Measurements from ENCODE around the gene PLXNA4.

PLXNA4 gene

DNA sequence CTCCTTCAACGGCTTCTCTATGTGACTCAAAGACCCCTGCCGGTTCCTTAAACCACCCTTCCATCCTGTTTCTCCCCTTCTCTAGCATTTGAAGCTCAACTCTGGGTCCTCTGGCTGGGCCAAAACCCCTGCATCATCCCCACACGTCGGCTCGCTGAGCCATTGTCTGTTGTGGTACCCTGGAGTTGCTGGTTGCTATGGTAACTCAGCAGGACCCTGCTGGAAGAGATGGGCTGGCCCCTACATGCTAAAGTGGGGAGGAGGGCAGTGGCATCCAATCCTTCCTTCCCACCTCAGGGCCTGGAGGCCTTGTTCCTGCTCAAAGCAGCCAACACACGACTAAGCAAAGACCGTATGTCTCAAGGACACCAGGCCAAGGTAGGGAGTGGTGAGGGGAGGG lies 452.5 kb downstream of the PLXNA4 start:
- Histone ChIP-seq H3K4me1 (ENCODE audit: control insufficient read depth, insufficient read depth, low read length) (no peaks in the 10 kb centered on the region), H3K4me3 (ENCODE audit: low read depth, low read length) (no peak overlapping the region), H3K9ac (ENCODE audit: low read depth, low read length) (no peak overlapping the region), H3K27me3 (ENCODE audit: control insufficient read depth, insufficient read depth, low read length) (no peaks in the 10 kb centered on the region), H3K9me3 (ENCODE audit: control insufficient read depth, insufficient read depth, low read length) (no peaks in the 10 kb centered on the region), H3K27ac (ENCODE audit: low read depth, low read length) (no peak overlapping the region), H3K36me3 (ENCODE audit: control insufficient read depth, insufficient read depth, low read length) (no peaks in the 10 kb centered on the region)

DNA sequence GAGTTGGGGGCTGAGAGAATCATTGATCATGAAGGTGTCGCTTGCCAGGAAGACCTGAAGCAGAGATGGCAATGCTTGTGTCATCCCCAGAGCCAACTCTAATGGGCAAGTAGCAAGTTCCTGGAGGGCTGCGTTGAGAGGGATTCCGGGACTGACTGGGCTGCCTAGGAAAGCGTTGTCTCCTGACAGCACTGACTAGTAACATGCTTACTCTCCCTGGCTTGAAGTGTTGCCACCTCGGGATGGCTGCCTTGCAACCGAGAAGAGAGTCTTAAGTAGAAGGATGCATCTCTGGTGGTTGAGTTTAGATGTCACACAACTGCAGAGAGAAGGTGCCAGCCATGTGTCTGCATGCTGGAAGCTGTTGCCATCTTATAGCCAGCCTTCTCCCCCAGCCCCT lies 453.4 kb downstream of the PLXNA4 start:
- Histone ChIP-seq H3K27ac (ENCODE audit: low read depth, low read length) (no peak overlapping the region), H3K9ac (ENCODE audit: low read depth, low read length) (no peak overlapping the region), H3K36me3 (ENCODE audit: control insufficient read depth, insufficient read depth, low read length) (no peaks in the 10 kb centered on the region), H3K4me1 (ENCODE audit: control insufficient read depth, insufficient read depth, low read length) (no peaks in the 10 kb centered on the region), H3K4me3 (ENCODE audit: low read depth, low read length) (no peak overlapping the region), H3K9me3 (ENCODE audit: control insufficient read depth, insufficient read depth, low read length) (no peaks in the 10 kb centered on the region), H3K27me3 (ENCODE audit: control insufficient read depth, insufficient read depth, low read length) (no peaks in the 10 kb centered on the region)

DNA sequence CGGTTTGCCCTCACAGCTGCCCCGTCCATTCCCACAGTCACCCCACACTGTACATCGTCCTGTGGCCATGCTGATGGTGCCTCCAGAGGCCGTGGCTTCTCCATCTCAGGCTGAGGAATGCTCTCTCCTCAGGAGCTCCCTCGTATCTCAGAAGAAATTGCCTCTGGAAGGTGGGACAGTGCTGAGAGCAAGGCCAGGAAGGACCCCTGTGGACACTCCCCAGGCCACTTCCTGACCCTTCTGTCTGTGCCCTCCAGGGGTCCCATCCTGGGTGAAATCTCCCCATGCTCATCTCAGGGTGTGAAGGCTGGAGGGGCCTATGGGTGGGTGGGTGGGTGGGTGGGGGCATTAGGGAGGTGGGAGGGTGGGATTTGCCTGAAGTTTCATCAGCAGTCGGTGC lies 454.3 kb downstream of the PLXNA4 start:
- no peaks in the 10 kb centered on the region for H3K36me3 ChIP-seq (ENCODE audit: control insufficient read depth, insufficient read depth, low read length)
- H3K9ac ChIP-seq (ENCODE audit: low read depth, low read length) = no peak overlapping the region
- H3K27me3 ChIP-seq (ENCODE audit: control insufficient read depth, insufficient read depth, low read length) = no peaks in the 10 kb centered on the region
- H3K9me3 ChIP-seq (ENCODE audit: control insufficient read depth, insufficient read depth, low read length) = no peaks in the 10 kb centered on the region
- H3K27ac ChIP-seq (ENCODE audit: low read depth, low read length) = no peak overlapping the region
- no peak overlapping the region for H3K4me3 ChIP-seq (ENCODE audit: low read depth, low read length)
- no peaks in the 10 kb centered on the region for H3K4me1 ChIP-seq (ENCODE audit: control insufficient read depth, insufficient read depth, low read length)

DNA sequence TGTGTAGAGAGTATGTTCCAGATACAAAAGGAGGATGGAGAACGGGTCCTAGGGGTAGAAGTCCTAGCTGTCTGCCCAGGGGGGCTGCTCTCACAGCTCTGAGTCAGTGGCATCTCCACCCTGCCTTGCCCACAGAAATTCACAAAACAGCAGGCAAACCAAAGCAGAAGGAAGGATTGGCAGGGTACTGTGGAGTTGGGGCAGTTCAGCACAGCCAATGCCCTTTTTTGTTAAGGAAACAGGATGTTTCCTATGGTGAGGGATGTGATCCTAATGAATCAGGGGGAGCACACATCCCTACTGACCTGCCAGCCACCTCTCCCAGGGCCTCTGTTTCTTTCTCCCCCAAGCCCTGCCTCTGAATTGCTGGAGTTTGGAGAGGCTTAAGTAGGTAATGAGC lies 457.6 kb downstream of the PLXNA4 start:
- H3K27me3 ChIP-seq (ENCODE audit: control insufficient read depth, insufficient read depth, low read length) = no peaks in the 10 kb centered on the region
- H3K9me3 ChIP-seq (ENCODE audit: control insufficient read depth, insufficient read depth, low read length) = no peaks in the 10 kb centered on the region
- no peaks in the 10 kb centered on the region for H3K36me3 ChIP-seq (ENCODE audit: control insufficient read depth, insufficient read depth, low read length)
- H3K4me3 ChIP-seq (ENCODE audit: low read depth, low read length) = no peak overlapping the region
- H3K27ac ChIP-seq (ENCODE audit: low read depth, low read length) = no peak overlapping the region
- no peak overlapping the region for H3K9ac ChIP-seq (ENCODE audit: low read depth, low read length)
- H3K4me1 ChIP-seq (ENCODE audit: control insufficient read depth, insufficient read depth, low read length) = no peaks in the 10 kb centered on the region

DNA sequence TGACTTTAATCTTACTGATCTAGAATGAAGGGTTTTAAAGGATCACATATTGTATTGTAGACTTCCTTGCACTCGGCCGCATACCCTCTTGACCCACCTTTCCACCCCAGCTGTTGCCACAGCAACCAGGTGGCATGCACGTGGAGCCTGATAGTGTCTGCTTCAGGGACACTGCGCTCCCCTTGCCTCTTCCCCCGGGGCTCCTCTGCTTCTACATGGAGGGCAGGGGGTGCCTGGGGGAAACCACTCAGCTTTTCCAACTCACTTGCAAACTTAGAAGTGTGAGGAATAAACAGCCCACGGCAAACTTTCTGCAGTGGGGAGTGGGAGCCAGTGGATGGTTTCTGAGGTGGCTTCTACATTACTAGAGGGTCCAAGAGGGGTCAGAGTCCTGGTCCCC lies 458.6 kb downstream of the PLXNA4 start:
- H3K4me1 ChIP-seq (ENCODE audit: control insufficient read depth, insufficient read depth, low read length) = no peaks in the 10 kb centered on the region
- H3K27ac ChIP-seq (ENCODE audit: low read depth, low read length) = no peak overlapping the region
- no peaks in the 10 kb centered on the region for H3K9me3 ChIP-seq (ENCODE audit: control insufficient read depth, insufficient read depth, low read length)
- H3K4me3 ChIP-seq (ENCODE audit: low read depth, low read length) = no peak overlapping the region
- no peaks in the 10 kb centered on the region for H3K27me3 ChIP-seq (ENCODE audit: control insufficient read depth, insufficient read depth, low read length)
- no peaks in the 10 kb centered on the region for H3K36me3 ChIP-seq (ENCODE audit: control insufficient read depth, insufficient read depth, low read length)
- no peak overlapping the region for H3K9ac ChIP-seq (ENCODE audit: low read depth, low read length)

DNA sequence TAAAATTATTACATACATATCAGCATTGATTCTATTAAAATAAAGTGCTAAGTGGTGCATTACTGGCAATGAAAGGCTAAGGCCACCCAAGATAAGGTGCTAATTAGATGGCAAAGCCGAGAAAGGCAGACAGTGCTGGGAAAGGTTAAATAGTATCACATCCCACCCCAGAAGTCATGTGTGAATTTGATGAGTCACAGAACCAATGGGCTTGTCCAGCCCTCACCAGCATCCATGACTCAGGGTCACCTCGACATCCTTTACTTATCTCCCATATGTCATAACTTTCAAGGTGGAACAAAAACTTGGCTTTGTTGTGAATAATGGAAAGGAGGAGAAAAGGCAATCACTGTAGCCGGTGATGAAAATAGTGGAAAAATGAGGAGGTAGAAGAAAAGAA lies 459.1 kb downstream of the PLXNA4 start:
- no peaks in the 10 kb centered on the region for H3K36me3 ChIP-seq (ENCODE audit: control insufficient read depth, insufficient read depth, low read length)
- H3K4me3 ChIP-seq (ENCODE audit: low read depth, low read length) = no peak overlapping the region
- H3K27ac ChIP-seq (ENCODE audit: low read depth, low read length) = no peak overlapping the region
- H3K9ac ChIP-seq (ENCODE audit: low read depth, low read length) = no peak overlapping the region
- no peaks in the 10 kb centered on the region for H3K9me3 ChIP-seq (ENCODE audit: control insufficient read depth, insufficient read depth, low read length)
- no peaks in the 10 kb centered on the region for H3K4me1 ChIP-seq (ENCODE audit: control insufficient read depth, insufficient read depth, low read length)
- H3K27me3 ChIP-seq (ENCODE audit: control insufficient read depth, insufficient read depth, low read length) = no peaks in the 10 kb centered on the region

DNA sequence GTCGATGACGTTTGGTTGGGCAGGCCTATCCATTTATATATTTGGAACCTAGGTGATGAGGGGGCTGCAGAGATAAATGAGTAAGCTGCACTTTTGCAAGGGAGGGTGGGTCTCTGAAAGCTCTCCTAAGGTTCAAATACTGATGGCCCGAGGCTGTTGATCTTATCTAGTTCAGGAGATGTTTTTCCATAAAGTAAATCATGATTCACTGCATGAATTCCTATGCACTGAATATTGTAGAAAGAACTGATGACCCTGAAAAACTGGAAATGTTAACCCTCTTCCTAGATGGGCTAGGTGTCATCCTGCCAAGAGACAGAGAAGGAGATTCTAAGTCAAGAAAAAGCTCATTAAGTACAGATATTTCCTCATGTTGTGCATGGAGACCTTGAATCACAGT lies 459.9 kb downstream of the PLXNA4 start:
- no peaks in the 10 kb centered on the region for H3K27me3 ChIP-seq (ENCODE audit: control insufficient read depth, insufficient read depth, low read length)
- H3K9me3 ChIP-seq (ENCODE audit: control insufficient read depth, insufficient read depth, low read length) = no peaks in the 10 kb centered on the region
- H3K9ac ChIP-seq (ENCODE audit: low read depth, low read length) = no peak overlapping the region
- no peaks in the 10 kb centered on the region for H3K36me3 ChIP-seq (ENCODE audit: control insufficient read depth, insufficient read depth, low read length)
- no peak overlapping the region for H3K27ac ChIP-seq (ENCODE audit: low read depth, low read length)
- H3K4me1 ChIP-seq (ENCODE audit: control insufficient read depth, insufficient read depth, low read length) = no peaks in the 10 kb centered on the region
- no peak overlapping the region for H3K4me3 ChIP-seq (ENCODE audit: low read depth, low read length)

DNA sequence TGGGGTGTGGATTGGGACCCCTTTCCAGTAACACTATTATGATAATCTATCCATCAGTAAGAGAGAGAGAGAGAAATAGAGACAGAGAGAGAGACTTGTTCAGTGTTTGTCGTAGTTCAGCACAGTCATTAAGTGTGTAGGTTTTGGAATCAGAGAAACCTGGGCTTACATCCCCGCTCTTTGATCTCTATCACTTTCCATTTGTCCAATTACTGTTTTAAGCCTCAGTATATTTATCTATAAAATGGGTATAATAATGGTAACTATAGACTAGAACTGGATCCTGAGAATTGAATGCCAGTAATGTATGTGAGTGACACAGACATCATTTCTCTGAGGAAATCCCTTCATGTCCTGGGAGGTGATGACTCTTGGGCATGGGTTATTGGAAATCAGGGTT lies 460.5 kb downstream of the PLXNA4 start:
- H3K27me3 ChIP-seq (ENCODE audit: control insufficient read depth, insufficient read depth, low read length) = no peaks in the 10 kb centered on the region
- H3K4me1 ChIP-seq (ENCODE audit: control insufficient read depth, insufficient read depth, low read length) = no peaks in the 10 kb centered on the region
- H3K27ac ChIP-seq (ENCODE audit: low read depth, low read length) = no peak overlapping the region
- H3K9me3 ChIP-seq (ENCODE audit: control insufficient read depth, insufficient read depth, low read length) = no peaks in the 10 kb centered on the region
- no peak overlapping the region for H3K9ac ChIP-seq (ENCODE audit: low read depth, low read length)
- H3K36me3 ChIP-seq (ENCODE audit: control insufficient read depth, insufficient read depth, low read length) = no peaks in the 10 kb centered on the region
- no peak overlapping the region for H3K4me3 ChIP-seq (ENCODE audit: low read depth, low read length)

DNA sequence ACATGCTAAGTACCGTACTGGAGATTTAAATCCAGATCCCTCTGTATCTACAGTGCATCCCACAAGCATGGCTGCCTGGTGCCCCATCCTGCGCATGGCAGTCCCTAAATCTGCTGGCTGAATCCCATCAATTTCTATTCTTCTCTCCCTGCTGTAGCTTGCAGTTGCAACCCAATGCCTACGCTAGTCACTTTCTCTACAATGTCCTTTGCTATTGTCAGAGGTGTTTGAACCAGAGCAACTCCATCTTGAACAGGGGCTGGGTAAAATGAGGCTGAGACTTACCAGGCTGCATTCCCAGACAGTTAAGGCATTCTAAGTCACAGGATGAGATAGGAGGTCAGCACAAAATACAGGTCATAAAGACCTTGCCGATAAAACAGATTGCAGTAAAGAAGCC lies 461.2 kb downstream of the PLXNA4 start:
- H3K27me3 ChIP-seq (ENCODE audit: control insufficient read depth, insufficient read depth, low read length) = no peaks in the 10 kb centered on the region
- H3K27ac ChIP-seq (ENCODE audit: low read depth, low read length) = no peak overlapping the region

DNA sequence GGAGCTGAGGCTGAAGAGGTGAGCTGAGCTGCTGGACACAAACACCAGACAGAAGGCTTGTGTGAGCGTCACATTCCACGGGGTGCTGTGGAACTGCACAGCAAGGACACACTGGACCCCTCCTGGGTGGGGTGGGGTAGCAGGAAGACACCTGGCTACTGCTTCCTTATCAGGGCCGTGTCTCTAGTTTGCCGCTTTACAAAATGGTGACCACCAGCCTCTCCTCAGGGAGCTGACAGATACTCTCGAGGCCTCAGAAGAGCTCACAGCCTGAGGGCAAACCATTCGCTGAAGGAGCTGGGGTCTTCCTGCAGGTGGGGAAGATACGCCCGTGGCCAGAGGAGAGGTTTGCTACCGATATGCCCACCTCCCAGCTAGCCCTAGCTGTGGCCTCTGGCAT lies 461.9 kb downstream of the PLXNA4 start:
- Histone ChIP-seq H3K27ac (ENCODE audit: low read depth, low read length) (no peak overlapping the region), H3K27me3 (ENCODE audit: control insufficient read depth, insufficient read depth, low read length) (no peaks in the 10 kb centered on the region)

More for the DNA sequence above, 461.2 kb downstream of the PLXNA4 start:
- Histone ChIP-seq H3K4me3 (ENCODE audit: low read depth, low read length) (no peak overlapping the region), H3K9me3 (ENCODE audit: control insufficient read depth, insufficient read depth, low read length) (no peaks in the 10 kb centered on the region), H3K9ac (ENCODE audit: low read depth, low read length) (no peak overlapping the region), H3K4me1 (ENCODE audit: control insufficient read depth, insufficient read depth, low read length) (no peaks in the 10 kb centered on the region), H3K36me3 (ENCODE audit: control insufficient read depth, insufficient read depth, low read length) (no peaks in the 10 kb centered on the region)

DNA sequence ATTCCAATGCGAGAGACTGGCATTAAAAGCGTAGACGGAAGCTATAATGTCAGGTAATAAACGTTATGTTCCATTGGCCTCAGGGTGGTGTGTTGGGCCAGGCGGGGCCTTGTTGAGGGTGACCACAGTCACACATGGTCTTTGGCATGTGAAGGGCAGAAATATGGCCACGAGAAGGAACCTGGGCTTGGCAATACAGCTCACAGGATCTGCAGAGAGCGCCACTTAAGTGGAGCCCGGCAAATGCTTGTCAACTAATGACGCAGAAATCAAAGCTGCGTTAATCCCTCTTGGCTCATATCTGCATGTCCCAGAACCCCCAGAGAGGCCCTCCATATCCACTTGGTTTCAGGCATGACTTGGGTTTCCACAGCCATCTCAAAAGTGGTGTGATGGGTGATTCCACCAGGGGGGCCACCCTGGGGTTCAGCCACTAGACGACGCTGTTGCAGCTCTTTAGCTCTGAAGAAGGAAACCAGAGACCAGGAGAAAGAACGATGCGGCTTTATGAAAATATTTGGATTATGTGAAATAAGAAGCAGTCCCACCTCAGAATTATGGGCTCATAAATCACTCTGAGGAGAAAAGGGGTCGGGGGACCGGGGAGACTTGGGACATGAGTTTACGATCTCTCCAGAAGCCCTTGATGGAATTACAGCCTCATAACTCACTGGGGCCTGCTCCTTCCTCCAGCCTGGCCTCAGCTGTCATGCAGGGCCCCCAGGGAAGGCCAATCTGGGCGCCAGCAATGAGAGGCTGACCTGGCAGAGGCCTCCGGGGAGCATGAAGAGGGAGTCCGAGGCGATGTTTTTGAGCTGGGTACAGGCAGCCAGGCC lies 462.5 kb downstream of the PLXNA4 start:
- H3K4me1 ChIP-seq (ENCODE audit: control insufficient read depth, insufficient read depth, low read length) = peaks cover 4% of the 10 kb centered on the region
- H3K27me3 ChIP-seq (ENCODE audit: control insufficient read depth, insufficient read depth, low read length) = no peaks in the 10 kb centered on the region
- no peak overlapping the region for H3K27ac ChIP-seq (ENCODE audit: low read depth, low read length)
- no peaks in the 10 kb centered on the region for H3K9me3 ChIP-seq (ENCODE audit: control insufficient read depth, insufficient read depth, low read length)
- H3K4me3 ChIP-seq (ENCODE audit: low read depth, low read length) = no peak overlapping the region
- no peak overlapping the region for H3K9ac ChIP-seq (ENCODE audit: low read depth, low read length)
- H3K36me3 ChIP-seq (ENCODE audit: control insufficient read depth, insufficient read depth, low read length) = no peaks in the 10 kb centered on the region

More for the DNA sequence above, 461.9 kb downstream of the PLXNA4 start:
- no peak overlapping the region for H3K9ac ChIP-seq (ENCODE audit: low read depth, low read length)
- H3K9me3 ChIP-seq (ENCODE audit: control insufficient read depth, insufficient read depth, low read length) = no peaks in the 10 kb centered on the region
- H3K4me3 ChIP-seq (ENCODE audit: low read depth, low read length) = no peak overlapping the region
- no peaks in the 10 kb centered on the region for H3K4me1 ChIP-seq (ENCODE audit: control insufficient read depth, insufficient read depth, low read length)
- H3K36me3 ChIP-seq (ENCODE audit: control insufficient read depth, insufficient read depth, low read length) = no peaks in the 10 kb centered on the region
